HG03469 (cell line): ENCODE results near the gene GPR142.

Experiments
- ATAC-seq: cut with Tn5 transposase; IDR thresholded peaks from one replicate; pipeline ENCODE4 v1.9.1; 2021; ENCODE audit warnings: mild to moderate bottlenecking, moderate library complexity, moderate number of reproducible peaks; ENCODE audit not compliant: unreplicated experiment

The GPR142 gene

DNA sequence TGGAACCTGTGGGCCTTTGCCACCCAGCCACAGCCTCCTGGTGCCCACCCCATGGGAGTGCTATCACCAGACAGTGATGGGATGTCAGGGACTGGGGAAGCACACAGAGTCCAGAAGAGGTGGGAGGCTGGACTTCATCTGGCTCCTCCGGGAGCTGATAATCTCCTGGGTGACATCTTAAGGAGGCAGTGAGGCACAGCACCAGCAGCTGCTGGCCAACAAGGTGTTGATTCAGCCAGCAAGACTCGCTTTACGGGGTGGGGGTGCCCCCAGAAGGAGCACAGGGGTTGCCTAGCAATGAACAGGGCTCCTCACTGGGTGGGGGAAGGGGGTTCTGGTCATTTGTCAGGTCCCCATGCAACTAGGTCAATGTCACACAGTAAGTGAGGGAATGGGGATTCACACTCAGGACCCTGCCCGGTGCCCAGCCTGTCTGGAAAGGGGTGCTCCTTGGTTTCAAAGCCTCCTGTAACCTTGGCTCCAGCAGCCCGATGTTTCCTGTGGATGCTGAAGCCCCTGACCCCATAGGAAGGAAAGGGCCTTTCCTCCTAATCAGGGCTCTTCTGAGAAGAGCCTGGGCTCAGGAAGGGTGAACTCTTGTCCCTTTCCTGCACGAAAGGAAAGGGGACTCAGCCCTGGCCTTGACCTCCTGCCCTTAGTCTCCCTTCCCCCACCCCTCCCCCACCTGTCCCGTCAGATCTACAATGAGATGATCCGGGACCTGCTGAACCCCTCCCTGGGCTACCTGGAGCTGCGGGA is 23.6 kb upstream of the GPR142 start:
- no peak for ATAC-seq

DNA sequence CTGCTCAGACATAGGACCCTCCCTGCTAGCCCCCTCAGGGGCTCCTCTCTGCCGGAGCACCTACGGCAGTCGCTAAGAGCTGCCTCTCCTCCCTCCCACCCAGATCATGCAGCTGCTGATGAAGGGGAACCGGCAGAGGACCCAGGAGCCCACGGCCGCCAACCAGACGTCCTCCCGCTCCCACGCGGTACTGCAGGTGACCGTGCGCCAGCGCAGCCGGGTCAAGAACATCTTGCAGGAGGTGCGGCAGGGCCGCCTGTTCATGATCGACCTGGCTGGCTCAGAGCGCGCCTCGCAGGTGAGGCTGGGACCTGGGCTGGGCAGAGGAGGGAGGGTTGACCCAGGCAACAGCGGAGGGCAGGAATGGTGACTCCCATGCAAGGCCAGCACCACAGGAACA is 22.6 kb upstream of the GPR142 start:
- no peak for ATAC-seq

GRCh38 chr17:74345433-74346241 is 21.7 kb upstream of the GPR142 start:
- no peak for ATAC-seq

DNA sequence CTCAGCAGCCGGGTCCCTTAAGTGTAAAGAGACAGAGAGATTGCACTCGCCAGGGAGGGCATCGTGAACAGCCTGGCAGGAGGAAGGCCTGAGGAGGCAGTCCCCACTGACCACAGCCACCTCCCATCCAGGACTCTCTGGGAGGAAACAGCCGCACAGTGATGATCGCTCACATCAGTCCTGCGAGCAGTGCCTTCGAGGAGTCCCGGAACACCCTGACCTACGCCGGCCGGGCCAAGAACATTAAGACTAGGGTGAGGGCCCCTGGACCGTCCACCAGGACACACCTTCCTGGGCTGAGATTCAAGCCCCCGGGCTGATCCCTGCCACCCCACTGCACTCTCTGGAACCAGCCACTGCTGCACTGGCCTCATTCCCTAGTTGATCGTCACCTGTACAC is 19.7 kb upstream of the GPR142 start:
- ATAC-seq: no peak

DNA sequence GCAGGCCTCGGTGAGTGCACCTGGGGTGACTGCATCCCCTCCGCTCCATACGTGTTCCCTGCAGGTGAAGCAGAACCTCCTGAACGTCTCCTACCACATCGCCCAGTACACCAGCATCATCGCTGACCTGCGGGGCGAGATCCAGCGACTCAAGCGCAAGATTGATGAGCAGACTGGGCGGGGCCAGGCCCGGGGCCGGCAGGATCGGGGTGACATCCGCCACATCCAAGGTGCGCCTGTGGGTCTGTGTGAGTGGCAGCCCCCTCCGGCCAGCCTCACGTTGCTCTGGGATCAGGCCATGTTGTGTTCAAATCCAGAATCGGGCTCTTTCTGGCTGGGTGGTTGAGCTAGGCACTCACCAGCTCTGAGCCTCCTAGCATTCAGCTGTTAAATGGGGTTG is 18.2 kb upstream of the GPR142 start:
- ATAC-seq: no peak

DNA sequence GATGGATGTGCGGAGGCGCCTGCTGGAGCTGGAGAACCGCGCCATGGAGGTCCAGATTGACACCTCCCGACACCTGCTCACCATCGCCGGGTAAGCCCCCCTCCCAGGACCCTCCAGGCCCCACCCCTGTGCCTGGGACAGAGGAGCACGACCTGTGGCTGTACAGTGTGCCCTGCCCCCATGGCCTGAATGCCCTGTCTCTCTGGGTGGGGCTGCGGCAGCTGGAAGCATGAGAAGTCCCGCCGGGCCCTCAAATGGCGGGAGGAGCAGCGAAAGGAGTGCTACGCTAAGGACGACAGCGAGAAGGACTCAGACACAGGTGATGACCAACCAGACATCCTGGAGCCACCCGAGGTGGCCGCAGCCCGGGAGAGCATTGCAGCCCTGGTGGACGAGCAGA is 16.8 kb upstream of the GPR142 start:
- no peak for ATAC-seq

DNA sequence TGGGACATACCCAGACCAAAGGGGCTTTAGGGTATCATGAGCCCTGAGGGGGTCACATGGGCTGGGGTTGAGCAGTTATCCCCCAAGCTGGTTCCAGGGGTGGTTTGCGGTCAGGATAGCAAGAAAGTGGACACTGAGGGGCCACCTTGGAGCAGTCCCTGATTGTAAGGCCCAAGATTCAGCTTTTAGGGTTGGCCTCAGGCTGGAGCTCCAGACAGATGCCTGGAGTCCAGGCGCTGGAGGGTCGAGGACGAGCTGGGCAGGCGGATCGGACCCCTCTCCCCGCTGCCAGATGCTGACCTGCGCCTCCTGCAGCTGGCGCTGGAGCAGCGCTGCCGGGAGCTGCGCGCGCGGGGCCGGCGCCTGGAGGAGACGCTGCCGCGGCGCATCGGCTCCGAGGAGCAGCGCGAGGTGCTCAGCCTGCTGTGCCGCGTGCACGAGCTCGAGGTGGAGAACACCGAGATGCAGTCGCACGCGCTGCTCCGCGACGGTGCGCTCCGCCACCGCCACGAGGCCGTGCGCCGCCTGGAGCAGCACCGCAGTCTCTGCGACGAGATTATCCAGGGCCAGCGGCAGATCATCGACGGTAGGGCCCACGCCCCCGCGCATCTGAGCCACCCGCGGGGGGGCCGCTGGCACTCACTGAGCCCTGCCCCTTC is 15.6 kb upstream of the GPR142 start:
- no peak for ATAC-seq

- no peak for ATAC-seq
Measured at GRCh38 chr17:74353446-74354060, 13.8 kb upstream of the GPR142 start.

GRCh38 chr17:74354123-74354522 is 13.2 kb upstream of the GPR142 start:
- ATAC-seq: no peak

DNA sequence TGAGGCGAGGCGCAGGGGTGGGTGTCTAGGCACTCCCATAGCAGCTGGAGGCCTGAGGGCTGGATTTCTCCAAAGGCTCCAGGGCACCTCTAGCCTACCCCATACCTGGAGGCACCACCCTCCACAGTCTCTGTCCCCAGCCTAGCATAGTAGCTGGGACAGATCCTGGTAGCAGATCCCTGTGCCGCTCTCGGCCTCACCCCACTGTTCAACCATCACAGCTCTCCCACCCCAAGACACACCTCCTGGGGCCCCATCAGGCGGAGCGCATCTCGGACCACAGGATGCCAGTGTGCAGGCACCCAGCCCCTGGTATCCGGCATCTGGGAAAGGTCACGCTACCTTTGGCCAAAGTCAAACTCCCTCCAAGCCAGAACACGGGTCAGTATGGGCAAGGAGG is 12.7 kb upstream of the GPR142 start:
- ATAC-seq: no peak

- ATAC-seq: no peak
Measured at GRCh38 chr17:74355065-74355464, 12.2 kb upstream of the GPR142 start.

- ATAC-seq: no peak
Measured at GRCh38 chr17:74356646-74357465, 10.4 kb upstream of the GPR142 start.

- no peak for ATAC-seq
Measured at GRCh38 chr17:74357466-74357809, 9.9 kb upstream of the GPR142 start.

- no peak for ATAC-seq
Measured at GRCh38 chr17:74358697-74359096, 8.6 kb upstream of the GPR142 start.

- no peak for ATAC-seq
Measured at GRCh38 chr17:74359916-74360315, 7.4 kb upstream of the GPR142 start.

DNA sequence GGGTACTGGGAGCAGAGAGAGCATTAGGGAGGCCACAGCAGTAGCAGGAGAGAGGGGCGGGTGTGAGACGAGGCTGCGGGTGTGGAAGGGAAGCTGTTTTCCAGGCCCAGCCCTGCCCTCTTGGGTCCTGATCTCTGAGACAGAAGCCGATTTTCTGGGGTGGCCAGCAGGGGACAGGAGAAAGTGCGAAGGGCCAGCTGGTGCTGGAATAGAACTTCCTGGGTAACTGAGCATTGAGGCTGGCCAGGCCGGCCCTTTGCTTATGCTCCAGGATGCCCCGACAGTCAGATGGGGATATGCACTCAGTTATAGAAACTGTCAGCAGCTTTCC is 6.4 kb upstream of the GPR142 start:
- no peak for ATAC-seq

- ATAC-seq: no peak
Measured at GRCh38 chr17:74361230-74362068, 5.9 kb upstream of the GPR142 start, which contains the start of gene BTBD17. TSS of gene BTBD17 (minus strand) at chr17:74361868. CDS start at chr17:74361819, 49 bp downstream.

- no peak for ATAC-seq
Measured at GRCh38 chr17:74362069-74362405, 5.3 kb upstream of the GPR142 start.

GRCh38 chr17:74362810-74363498 is 4.4 kb upstream of the GPR142 start:
- ATAC-seq: no peak
